K562 (cell line): ENCODE results near the gene GGACT. TPM values are rescaled to one million over a fixed set of nuclear protein-coding genes. Genes with fewer than 3 reads are reported as not detected.

Experiments
- ATAC-seq: fragments of 200-7000 bp; cut with Tn5 transposase; 3 replicates; pipeline ENCODE4 v1.9.1; 2020; ENCODE audit warnings: moderate library complexity
- BruUV-seq: library from RNA; stranded (reverse); fragments of 400-500 nt; replicated peaks from 2 replicates; lab custom pipeline; 2021; lab: Mats Ljungman, UMichigan
- CTCF ChIA-PET: fragments of 300-600 bp; formaldehyde crosslinking; extraction: SDS; loops from one replicate; lab custom pipeline; 2021; ENCODE audit warnings: low intra/inter-chr PET ratio; lab: Yijun Ruan, JAX
- POLR2A ChIA-PET: fragments of 300-600, 350-650 bp; sonication (Branson Sonifier 250); formaldehyde crosslinking; extraction: SDS; loops from one replicate; lab custom pipeline; 2021; ENCODE audit warnings: antibody characterized with exemption, inconsistent platforms; lab: Yijun Ruan, JAX
- DNase-seq, 4 experiments: peaks; one replicate each; pipeline versions ENCODE4 v3.0.0 to v3.0.0-alpha.2; 2011 to 2018; ENCODE audit warnings: low spot score in 3 of 4, mixed read lengths in 3 of 4; ENCODE audit errors: extremely low read depth in 1 of 4
- FAIRE-seq: peaks from 2 replicates; lab custom pipeline; 2011; peaks lifted over from hg19 to GRCh38; lab: Jason Lieb, UNC
- H2AFZ ChIP-seq: 2 replicates; pipeline ENCODE4 v1.6.0; 2011; ENCODE audit warnings: low read depth, low read length, control low read depth, inconsistent platforms
- H3K27ac ChIP-seq: fragments of 200-600 bp; 3 replicates; pipeline ENCODE4 v1.8.0; 2011; ENCODE audit warnings: low read depth, mild to moderate bottlenecking, control low read depth, inconsistent platforms, low read length, moderate library complexity, mixed read lengths; ENCODE audit errors: extremely low read depth
- H3K27me3 ChIP-seq, 2 experiments: fragments of 300-600 bp in 1 of 2; 2 replicates in 1 of 2; 3 replicates in 1 of 2; pipeline versions ENCODE4 v1.6.0 to v1.8.0; 2011; ENCODE audit warnings: inconsistent platforms in 2 of 2, low read length in 2 of 2, mild to moderate bottlenecking in 1 of 2, mixed read lengths in 1 of 2, moderate library complexity in 1 of 2; ENCODE audit not compliant: control insufficient read depth in 2 of 2, insufficient read depth in 2 of 2
- H3K36me3 ChIP-seq: fragments of 300-600 bp; 3 replicates; pipeline ENCODE4 v1.8.0; 2011; ENCODE audit warnings: mild to moderate bottlenecking, low read length, inconsistent platforms; ENCODE audit not compliant: control insufficient read depth, insufficient read depth
- H3K4me1 ChIP-seq, 2 experiments: fragments of 200-600 bp in 1 of 2; replicated peaks in 1 of 2; 2 replicates in 1 of 2; 3 replicates in 1 of 2; pipeline versions ENCODE4 v1.5.1 to v1.8.0; 2011; ENCODE audit warnings: inconsistent platforms in 2 of 2, low read length in 2 of 2, mild to moderate bottlenecking in 1 of 2, mixed read lengths in 1 of 2, moderate library complexity in 1 of 2; ENCODE audit not compliant: control insufficient read depth in 2 of 2, insufficient read depth in 2 of 2
- H3K4me2 ChIP-seq: 2 replicates; pipeline ENCODE4 v1.6.1; 2011; ENCODE audit warnings: low read length, control low read depth, inconsistent platforms, mixed read lengths; ENCODE audit not compliant: insufficient read depth
- H3K4me3 ChIP-seq: fragments of 200-600 bp; sonication (generic), shearing (Covaris generic); 2 replicates; pipeline ENCODE4 v1.5.1; 2016; ENCODE audit warnings: control low read depth, inconsistent platforms
- H3K79me2 ChIP-seq: fragments of 200-600 bp; 3 replicates; pipeline ENCODE4 v1.8.0; 2011; ENCODE audit warnings: low read length, inconsistent platforms; ENCODE audit not compliant: control insufficient read depth, insufficient read depth
- H3K9ac ChIP-seq, 2 experiments: 2 replicates each; pipeline versions ENCODE4 v1.6.0 to v1.6.1; 2011; ENCODE audit warnings: low read depth in 2 of 2, low read length in 2 of 2, control low read depth in 1 of 2, inconsistent platforms in 1 of 2, mild to moderate bottlenecking in 1 of 2, mixed read lengths in 1 of 2; ENCODE audit not compliant: insufficient read depth in 1 of 2
- H3K9me1 ChIP-seq: one replicate; pipeline ENCODE4 v1.6.0; 2011; ENCODE audit warnings: inconsistent platforms, mild to moderate bottlenecking, low read length, moderate library complexity; ENCODE audit not compliant: control insufficient read depth, insufficient read depth
- H3K9me3 ChIP-seq: replicated peaks from 2 replicates; pipeline ENCODE4 v1.5.1; 2011; ENCODE audit warnings: low read depth, low read length, inconsistent platforms; ENCODE audit not compliant: control insufficient read depth, insufficient read depth
- H4K20me1 ChIP-seq: replicated peaks from 2 replicates; pipeline ENCODE4 v1.6.1; 2011; ENCODE audit warnings: low read length, inconsistent platforms, mixed read lengths; ENCODE audit not compliant: control insufficient read depth, insufficient read depth
- ATF6 ChIP-seq: sonication (generic); formaldehyde crosslinking; IDR thresholded peaks from 2 replicates; pipeline ENCODE4 v1.4.0; 2020; ENCODE audit warnings: mild to moderate bottlenecking, missing genetic modification reagents
- CREM ChIP-seq: IDR thresholded peaks from 2 replicates; pipeline ENCODE4 v1.6.1; 2014; ENCODE audit warnings: antibody characterized with exemption, low read depth
- FOSL1 ChIP-seq: fragments of 200-800 bp; sonication (Bioruptor generic); conservative IDR thresholded peaks from 2 replicates; pipeline ENCODE4 v1.6.1; 2016; ENCODE audit warnings: missing genetic modification characterization, missing compliant biosample characterization
- KLF16 ChIP-seq: IDR thresholded peaks from 2 replicates; pipeline ENCODE4 v1.6.1; 2016; ENCODE audit warnings: antibody characterized with exemption
- NCOA1 ChIP-seq: fragments of 450-650 bp; IDR thresholded peaks from 2 replicates; pipeline ENCODE4 v1.6.1; 2016; ENCODE audit warnings: low read depth
- PBX2 ChIP-seq, 2 experiments: IDR thresholded peaks in 1 of 2; conservative IDR thresholded peaks in 1 of 2; 2 replicates each; pipeline ENCODE4 v1.6.1; 2016; ENCODE audit warnings: low read depth in 2 of 2, mild to moderate bottlenecking in 1 of 2, missing compliant biosample characterization in 1 of 2, missing genetic modification characterization in 1 of 2, moderate library complexity in 1 of 2
- RBM34 ChIP-seq: fragments of 200-400 bp; formaldehyde crosslinking; IDR thresholded peaks from 2 replicates; pipeline ENCODE4 v1.6.1; 2018; ENCODE audit warnings: low read length, borderline replicate concordance; ENCODE audit not compliant: insufficient read depth
- SAFB ChIP-seq: fragments of 200-400 bp; formaldehyde crosslinking; IDR thresholded peaks from 2 replicates; pipeline ENCODE4 v1.6.1; 2017; ENCODE audit warnings: low read depth, low read length, borderline replicate concordance
- WGBS: fragments of 100-300 bp; shearing (Covaris generic); methylation state at CpG from one replicate; pipeline ENCODE4 v1.1.6; 2016; ENCODE audit warnings: low coverage, mixed read lengths; ENCODE audit not compliant: insufficient coverage; ENCODE audit errors: missing lambda C conversion rate; 5-methylcytosine and 5-hydroxymethylcytosine counted together
- in situ Hi-C: fragments of 300-500 bp; cut with MboI; formaldehyde crosslinking; loops from 4 replicates; pipeline ENCODE4 v1.15.0; 2018; ENCODE audit warnings: inconsistent platforms, mixed read lengths
- intact Hi-C: fragments of 100-400 bp; cut with micrococcal nuclease; formaldehyde crosslinking; loops from 2 replicates; pipeline ENCODE4 v1.14.2; 2022
- polyA plus RNA-seq, 8 experiments: library from polyadenylated mRNA; depleted of rRNA in 4 of 8; stranded (reverse) in 5 of 8; unstranded in 3 of 8; fragments of >200 nt; fragmentation: Nextera tagmentation in 2 of 8; fragmentation: Illumina TruSeq in 1 of 8; extraction: Ambion mirVana in 2 of 8; extraction: Trizol in 1 of 8; gene quantifications; 2 replicates each; pipeline versions ENCODE4 v1.2.1 to v1.2.3, GENCODE V29; 2011 to 2014; ENCODE audit warnings: inconsistent platforms in 1 of 8, missing spikeins in 1 of 8
- total RNA-seq, 7 experiments: library from RNA; depleted of rRNA in 6 of 7; stranded (reverse); fragments of >200 nt in 6 of 7; fragmentation: Illumina TruSeq in 2 of 7; extraction: Trizol in 2 of 7; gene quantifications; 2 replicates each; pipeline versions ENCODE4 v1.2.1 to v1.2.3, GENCODE V29; 2011 to 2021; ENCODE audit warnings: low replicate concordance in 1 of 7
- TF ChIP-seq, protein P1 (sequence below): sonication (generic); formaldehyde crosslinking; IDR thresholded peaks from 2 replicates; pipeline ENCODE4 v1.8.1; 2023; ENCODE audit warnings: mild to moderate bottlenecking, missing genetic modification reagents

Gene GGACT
- total and polyA plus RNA-seq, 9 of the 15 experiments (the other 6 are each of a cell fraction or from before 2014, with no cell fraction given): 0.20 to 3.2 (median 1.7) TPM

GRCh38 chr13:100547791-100548201, 40.8 kb downstream of the GGACT start:
- DNase-seq (no peak), ATAC-seq (no peak), FAIRE-seq (no peak)
- CTCF ChIA-PET: no interaction called here
- Histone ChIP-seq H4K20me1 (no peaks in the 10 kb centered on the region), H3K4me2 (no peak overlapping the region), H3K9me3 (no peaks in the 10 kb centered on the region), H3K79me2 (no peaks in the 10 kb centered on the region), H3K4me3 (no peak overlapping the region), H2AFZ (no peak overlapping the region), H3K9ac (no peak overlapping the region), H3K36me3 (no peaks in the 10 kb centered on the region), H3K4me1 (peaks cover 0 to 3% of the 10 kb centered on the region in 2 experiments; a peak in 1 of 5 replicates), H3K27ac (no peak overlapping the region), H3K27me3 (peaks cover 0 to 14% of the 10 kb centered on the region in 2 experiments; a peak in 1 of 5 replicates), H3K9me1 (no peaks in the 10 kb centered on the region)
- POLR2A ChIA-PET: no interaction called here
- no peak for TF ChIP-seq PBX2 (CRISPR knock-in tag; IDR thresholded peaks at IDR 0.05; ENCODE audit: low read depth)
- TF ChIP-seq PBX2 (tag; conservative IDR thresholded peaks at IDR 0.05; ENCODE audit: low read depth): no peak
- no peak for TF ChIP-seq SAFB
- TF ChIP-seq CREM: no peak
- no peak for TF ChIP-seq FOSL1 (tag)
- TF ChIP-seq ATF6 (CRISPR knock-in tag): no peak
- no peak for TF ChIP-seq RBM34
- TF ChIP-seq, protein P1, sequence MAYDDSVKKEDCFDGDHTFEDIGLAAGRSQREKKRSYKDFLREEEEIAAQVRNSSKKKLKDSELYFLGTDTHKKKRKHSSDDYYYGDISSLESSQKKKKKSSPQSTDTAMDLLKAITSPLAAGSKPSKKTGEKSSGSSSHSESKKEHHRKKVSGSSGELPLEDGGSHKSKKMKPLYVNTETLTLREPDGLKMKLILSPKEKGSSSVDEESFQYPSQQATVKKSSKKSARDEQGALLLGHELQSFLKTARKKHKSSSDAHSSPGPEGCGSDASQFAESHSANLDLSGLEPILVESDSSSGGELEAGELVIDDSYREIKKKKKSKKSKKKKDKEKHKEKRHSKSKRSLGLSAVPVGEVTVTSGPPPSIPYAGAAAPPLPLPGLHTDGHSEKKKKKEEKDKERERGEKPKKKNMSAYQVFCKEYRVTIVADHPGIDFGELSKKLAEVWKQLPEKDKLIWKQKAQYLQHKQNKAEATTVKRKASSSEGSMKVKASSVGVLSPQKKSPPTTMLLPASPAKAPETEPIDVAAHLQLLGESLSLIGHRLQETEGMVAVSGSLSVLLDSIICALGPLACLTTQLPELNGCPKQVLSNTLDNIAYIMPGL: no peak
- TF ChIP-seq KLF16: no peak
- no peak for TF ChIP-seq NCOA1
- in situ Hi-C loops: loop anchor here (25.0 kb wide), 1 partner anchor 885 kb away; no protein-coding TSS in a partner anchor
- intact Hi-C loops: no loop called here
- no TSS peak for BruUV-seq
- WGBS: 41% methylated on average over 9 of the region's 9 CpGs
